HCT116 (cell line): ENCODE data around the gene FRMD4A.

Source experiments
- CTCF ChIP-seq, 3 experiments: fragments of 200-600 bp in 1 of 3; sonication (generic) in 1 of 3; IDR thresholded peaks in 2 of 3; conservative IDR thresholded peaks in 1 of 3; 2 replicates each; pipeline ENCODE4 v1.5.1; 2012 to 2017; ENCODE audit warnings: low read depth in 2 of 3, low read length in 2 of 3, antibody characterized with exemption in 1 of 3, borderline replicate concordance in 1 of 3, control low read depth in 1 of 3, mild to moderate bottlenecking in 1 of 3, mixed read lengths in 1 of 3, mixed run types in 1 of 3, moderate library complexity in 1 of 3; ENCODE audit not compliant: insufficient read depth in 1 of 3
- EZH2 ChIP-seq: fragments of 200-600 bp; sonication (generic); IDR thresholded peaks from 2 replicates; pipeline ENCODE4 v1.6.1; 2017; ENCODE audit warnings: antibody characterized with exemption, mixed run types
- JUND ChIP-seq: IDR thresholded peaks from 2 replicates; pipeline ENCODE4 v1.6.1; 2012
- MAX ChIP-seq: IDR thresholded peaks from 2 replicates; pipeline ENCODE4 v1.6.1; 2012
- POLR2A ChIP-seq: IDR thresholded peaks from 2 replicates; pipeline ENCODE4 v1.7.0; 2011; ENCODE audit warnings: borderline replicate concordance; ENCODE audit not compliant: insufficient read depth, insufficient read length; ENCODE audit errors: extremely low read depth
- POLR2AphosphoS5 ChIP-seq: IDR thresholded peaks from 2 replicates; pipeline ENCODE4 v1.6.1; 2011; ENCODE audit warnings: mild to moderate bottlenecking, low read depth, low read length, moderate library complexity
- RAD21 ChIP-seq: IDR thresholded peaks from 2 replicates; pipeline ENCODE4 v1.6.1; 2012; ENCODE audit warnings: low read depth, mild to moderate bottlenecking
- SIN3A ChIP-seq: IDR thresholded peaks from 2 replicates; pipeline ENCODE4 v1.6.1; 2012; ENCODE audit warnings: low read depth
- YY1 ChIP-seq: IDR thresholded peaks from 2 replicates; pipeline ENCODE4 v1.6.1; 2011; ENCODE audit warnings: low read length, low read depth, moderate library complexity, mild to moderate bottlenecking; ENCODE audit not compliant: insufficient replicate concordance; ENCODE audit errors: extremely low read depth
- ZFX ChIP-seq: fragments of 450-650 bp; IDR thresholded peaks from 2 replicates; pipeline ENCODE4 v1.6.1; 2017
- ZNF274 ChIP-seq: fragments of 200-500 bp; sonication (Bioruptor generic); IDR thresholded peaks from 2 replicates; pipeline ENCODE4 v1.6.1; 2014; ENCODE audit warnings: mild to moderate bottlenecking, low read depth, low read length, inconsistent platforms

DNA sequence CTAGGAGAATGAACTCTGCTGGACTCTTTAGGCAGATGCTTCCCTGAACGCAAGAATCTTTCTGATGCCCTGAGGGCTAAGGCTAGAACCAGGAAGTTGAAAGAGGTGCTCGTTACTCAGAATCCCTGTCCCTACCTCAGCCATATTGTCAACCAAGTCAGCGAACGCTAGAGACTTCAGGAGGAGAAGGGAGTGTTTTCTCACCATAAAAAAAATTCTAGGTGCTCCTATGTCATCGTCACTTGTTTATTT lies 384.6 kb downstream of the FRMD4A start:
- no peak for TF ChIP-seq MAX
- TF ChIP-seq SIN3A = no peak
- TF ChIP-seq CTCF (IDR thresholded peaks at IDR 0.05 in 2 of 3, conservative IDR thresholded peaks at IDR 0.05 in 1 of 3; ENCODE audit: borderline replicate concordance in 1 of 3, insufficient read depth in 1 of 3, low read depth in 2 of 3, low read length in 2 of 3) = no peak
- no peak for TF ChIP-seq ZFX
- TF ChIP-seq JUND = no peak
- no peak for TF ChIP-seq POLR2AphosphoS5
- TF ChIP-seq EZH2 = no peak
- no peak for TF ChIP-seq YY1
- TF ChIP-seq ZNF274 = no peak
- no peak for TF ChIP-seq POLR2A
- no peak for TF ChIP-seq RAD21
